ENCODE results near the gene CROCC.

CROCC gene

GRCh38 chr1:16986560-16986959, 64.8 kb downstream of the CROCC start:
- no peak for DNase-seq (ENCODE audit: low spot score)

DNA sequence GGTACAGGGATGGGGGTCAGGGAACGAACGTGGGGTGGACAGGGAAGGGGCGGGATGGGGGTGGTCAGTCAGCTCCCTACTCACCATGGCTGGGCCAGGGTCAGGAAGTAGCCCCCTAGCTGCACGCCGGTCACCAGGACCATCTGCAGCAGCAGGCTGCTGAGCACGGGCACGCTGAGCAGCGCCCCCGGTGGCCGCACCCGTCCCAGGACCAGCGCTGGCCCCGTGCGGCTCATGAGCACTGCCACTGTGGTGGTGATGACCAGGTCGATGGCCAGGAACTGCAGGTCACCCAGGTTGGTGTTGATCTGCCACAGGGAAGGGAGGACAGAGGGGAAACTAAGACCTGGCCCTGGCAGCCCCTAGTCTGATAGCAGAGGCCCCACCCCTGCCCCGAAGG, 65.2 kb downstream of the CROCC start:
- no peak for DNase-seq (ENCODE audit: low spot score)

- no peak for DNase-seq (ENCODE audit: low spot score)
Measured at GRCh38 chr1:16988210-16988609, 66.5 kb downstream of the CROCC start.

- no peak for DNase-seq (ENCODE audit: low spot score)
Measured at GRCh38 chr1:16989676-16990391, 68.1 kb downstream of the CROCC start.

- DNase-seq (ENCODE audit: low spot score) = no peak
Measured at GRCh38 chr1:16991571-16991970, 69.8 kb downstream of the CROCC start.

GRCh38 chr1:16992102-16992501, 70.4 kb downstream of the CROCC start:
- no peak for DNase-seq (ENCODE audit: low spot score)

DNA sequence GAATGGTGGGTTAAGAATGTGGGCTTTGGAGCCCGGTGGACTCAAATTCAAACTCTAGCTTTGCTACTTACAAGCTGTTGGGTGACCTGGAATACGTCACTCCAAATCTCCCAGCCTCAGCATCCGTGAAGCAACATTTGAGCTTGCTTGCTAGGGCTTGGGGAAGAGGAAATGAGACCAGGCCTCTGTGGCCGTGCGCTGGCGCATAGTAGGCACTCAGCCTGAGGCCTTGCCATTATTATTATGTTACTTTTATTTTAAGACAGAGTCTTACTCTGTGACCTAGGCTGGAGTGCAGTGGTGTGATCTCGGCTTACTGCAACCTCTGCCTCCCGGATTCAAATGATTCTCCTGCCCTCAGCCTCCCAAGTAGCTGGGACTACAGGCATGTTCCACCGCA, 70.9 kb downstream of the CROCC start:
- DNase-seq (ENCODE audit: low spot score) = no peak

DNA sequence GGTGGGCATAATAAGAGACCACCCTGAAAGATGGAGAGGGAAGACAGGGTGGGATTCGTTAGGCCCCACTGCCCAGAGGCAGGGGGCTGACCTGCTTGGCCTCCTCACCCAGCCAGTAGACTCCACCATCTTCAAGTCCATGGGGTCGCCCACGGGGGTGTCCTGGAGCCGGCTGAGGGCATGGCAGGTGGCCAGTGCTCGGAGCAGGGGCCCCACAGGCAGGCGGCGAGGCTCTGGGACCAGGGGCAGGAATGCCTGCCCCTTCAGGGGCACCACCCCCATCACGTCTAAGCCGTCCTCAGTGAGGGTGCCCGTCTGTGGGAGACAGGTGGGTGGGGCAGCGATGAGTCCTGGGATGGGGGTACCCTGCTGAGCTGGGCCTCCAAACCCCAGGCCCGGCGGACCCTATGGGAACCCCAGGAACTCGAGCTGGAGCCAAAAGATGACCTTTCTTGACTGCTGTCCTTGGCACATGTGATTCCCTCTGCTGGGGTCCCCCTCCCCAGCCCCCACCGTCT, 71.8 kb downstream of the CROCC start:
- no peak for DNase-seq (ENCODE audit: low spot score)

DNA sequence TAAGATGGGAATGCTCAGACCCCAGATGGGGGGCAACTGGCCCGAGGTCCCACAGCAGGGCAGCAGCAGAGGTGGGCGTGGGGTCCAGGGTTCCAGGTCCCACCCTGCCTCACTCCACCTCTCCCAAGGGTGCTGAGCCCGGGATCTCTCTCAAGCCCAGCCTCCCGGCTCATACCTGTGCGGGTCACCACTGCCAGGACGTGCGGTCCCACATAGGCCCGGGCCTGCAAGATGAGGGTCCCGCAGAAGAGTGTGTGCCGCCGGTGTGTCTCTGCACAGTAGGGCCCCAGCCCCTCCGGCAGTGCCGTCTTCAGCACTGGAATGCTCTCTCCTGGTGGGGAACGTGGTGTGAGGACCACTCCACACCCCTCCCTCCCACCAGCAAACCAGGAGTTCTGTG, 75.1 kb downstream of the CROCC start:
- no peak for DNase-seq (ENCODE audit: low spot score)

GRCh38 chr1:16998589-16998988, 76.9 kb downstream of the CROCC start:
- DNase-seq (ENCODE audit: low spot score) = no peak

DNA sequence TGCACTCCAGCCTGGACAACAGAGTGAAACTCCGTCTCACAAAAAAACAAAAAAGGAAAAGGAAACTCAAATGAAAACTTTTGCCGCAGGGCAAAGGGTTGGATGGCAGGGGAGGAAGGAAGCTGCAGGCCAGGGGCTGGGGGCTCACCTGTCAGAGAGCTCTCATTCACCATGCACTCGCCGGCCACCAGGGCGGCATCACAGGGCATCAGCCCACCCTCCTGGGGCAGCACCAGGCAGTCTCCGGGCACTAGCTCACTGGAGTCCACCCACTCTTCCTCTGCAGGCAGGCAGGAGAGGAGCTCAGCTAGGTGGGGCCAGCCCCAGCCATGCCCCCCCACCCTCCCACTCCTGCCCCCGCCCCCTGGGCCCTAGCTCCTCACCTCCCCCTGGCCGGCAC, 78.1 kb downstream of the CROCC start:
- DNase-seq (ENCODE audit: low spot score) = no peak

DNA sequence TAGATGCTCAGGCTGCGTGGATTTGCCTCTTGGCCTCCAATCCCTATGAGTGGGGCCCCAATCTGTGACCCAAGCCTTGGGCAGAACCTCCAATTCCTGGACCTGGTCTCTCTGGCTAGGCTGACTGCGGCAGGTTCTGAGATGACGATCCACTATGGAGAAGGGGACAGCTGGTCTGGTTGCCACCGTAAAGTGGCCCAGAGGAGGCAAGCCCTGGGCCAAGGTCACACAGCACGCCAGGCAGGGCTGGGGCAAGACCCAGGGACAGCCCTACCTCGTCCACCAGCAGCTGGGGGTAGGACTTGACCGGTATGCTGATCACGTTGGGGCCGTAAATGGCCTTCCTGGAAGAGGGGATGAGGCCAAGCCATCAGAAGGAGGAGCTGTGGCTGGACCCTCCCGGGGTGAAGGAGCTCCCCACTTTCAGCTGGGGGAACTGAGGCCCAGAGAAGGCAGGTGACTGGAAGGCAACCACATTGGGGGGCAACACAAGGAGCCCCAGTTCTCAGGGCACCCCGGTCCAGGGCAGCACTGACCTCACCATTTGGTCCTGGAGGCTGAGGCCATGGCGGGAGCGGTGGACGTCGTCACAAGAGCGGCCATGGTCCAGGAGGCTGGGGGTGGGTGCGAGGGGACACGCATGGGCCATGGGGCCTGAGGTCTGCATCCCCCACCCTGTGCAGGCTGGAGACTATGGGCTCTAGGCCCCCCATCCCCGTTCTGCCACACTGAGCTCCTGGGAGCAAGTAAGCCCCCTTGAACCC, 80.2 kb downstream of the CROCC start:
- DNase-seq (ENCODE audit: low spot score) = no peak

DNA sequence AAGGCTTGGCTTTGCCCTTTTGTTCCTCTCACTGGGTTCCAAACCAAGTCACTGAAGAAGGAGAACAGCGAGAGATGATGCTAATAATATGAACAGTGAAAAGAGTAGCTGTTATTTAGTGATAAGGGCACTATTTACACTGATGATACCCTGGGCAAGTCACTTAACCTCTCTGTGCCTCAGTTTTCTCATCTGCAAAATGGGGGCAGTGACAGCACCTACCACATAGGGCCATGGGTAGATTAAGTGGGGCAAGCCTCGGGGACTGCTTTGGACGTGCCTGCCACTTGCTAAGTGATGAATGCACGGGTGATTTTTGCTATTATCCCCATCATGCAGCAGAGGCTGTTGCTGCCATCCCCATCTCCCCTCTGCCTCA, 80.8 kb downstream of the CROCC start:
- no peak for DNase-seq (ENCODE audit: low spot score)

- no peak for DNase-seq (ENCODE audit: low spot score)
Measured at GRCh38 chr1:17004466-17005364, 83.0 kb downstream of the CROCC start.

DNA sequence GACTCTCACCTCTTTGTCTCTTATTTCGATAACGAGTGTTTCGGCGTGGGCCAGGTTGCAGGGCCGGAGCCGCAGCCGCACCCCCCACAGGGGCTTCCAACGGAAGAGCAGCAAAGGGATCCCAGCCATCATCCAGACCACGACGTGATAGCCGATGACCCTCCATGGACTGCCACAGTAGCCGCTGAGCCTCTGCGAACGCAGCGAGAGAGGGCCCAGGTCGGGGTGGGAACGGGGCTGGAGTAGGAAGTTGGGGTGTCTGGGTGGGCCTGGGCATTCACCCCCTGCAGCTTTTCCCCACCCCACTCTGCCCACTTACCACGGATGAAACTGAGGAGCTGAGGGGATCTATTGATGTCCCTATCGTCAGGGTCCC, 83.6 kb downstream of the CROCC start:
- no peak for DNase-seq (ENCODE audit: low spot score)

DNA sequence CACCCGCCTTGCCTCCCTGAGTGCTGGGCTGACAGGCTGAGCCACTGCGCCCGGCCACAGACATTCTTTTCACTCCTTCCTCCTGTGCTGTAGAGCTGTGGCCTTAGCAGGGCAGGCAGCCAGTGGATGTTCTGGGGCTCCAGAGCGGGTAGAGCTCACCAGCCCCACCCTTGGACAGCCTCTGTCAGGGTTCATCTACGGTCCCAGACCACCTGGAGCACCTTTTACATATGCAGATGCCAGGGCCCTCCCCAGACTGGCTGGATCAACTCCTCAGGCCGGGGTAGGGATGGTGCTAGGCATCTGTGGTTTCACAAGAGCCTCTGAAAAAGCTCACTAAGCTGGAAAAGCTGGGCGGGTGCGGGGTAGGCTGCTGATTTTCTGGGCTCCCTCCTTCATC, 85.4 kb downstream of the CROCC start:
- no peak for DNase-seq (ENCODE audit: low spot score)

- no peak for DNase-seq (ENCODE audit: low spot score)
Measured at GRCh38 chr1:17008208-17008855, 86.6 kb downstream of the CROCC start.

DNA sequence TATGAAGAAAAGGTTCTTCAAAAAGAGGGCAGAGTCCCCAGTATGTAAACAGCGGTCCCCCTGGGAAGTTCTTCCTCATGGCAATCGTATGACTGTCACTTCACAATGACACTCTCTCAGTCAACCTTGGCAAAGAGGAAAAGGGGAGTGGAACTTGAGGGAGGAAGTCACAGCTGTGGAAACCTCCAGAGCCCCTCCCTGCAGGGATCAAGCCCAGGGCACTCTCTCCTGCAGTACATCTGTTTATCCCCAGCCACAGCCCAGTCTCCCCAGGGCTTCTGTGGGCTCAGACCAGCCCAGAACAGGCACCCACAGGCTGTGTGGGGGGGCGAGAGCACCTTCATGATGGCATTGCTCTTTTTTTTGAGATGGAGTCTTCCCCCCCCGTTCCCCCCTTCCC, 88.0 kb downstream of the CROCC start:
- no peak for DNase-seq (ENCODE audit: low spot score)

- no peak for DNase-seq (ENCODE audit: low spot score)
Measured at GRCh38 chr1:17011092-17011438, 89.3 kb downstream of the CROCC start.

GRCh38 chr1:17011439-17012307, 89.9 kb downstream of the CROCC start, which contains the start of gene ATP13A2:
TSS of gene ATP13A2 (minus strand) at chr1:17011928. CDS start at chr1:17011738, 190 bp downstream.
- peak; percentile 80 for DNase-seq (ENCODE audit: low spot score)

All from AG08395 (cell line).